LNCAP (cell line): ENCODE results near the gene ARID1A.

Experiments used
- CTCF ChIP-seq: fragments of 450-650 bp; IDR thresholded peaks from 2 replicates; pipeline ENCODE4 v1.5.1; 2017; ENCODE audit warnings: mild to moderate bottlenecking

The ARID1A gene

GRCh38 chr1:26703478-26703877 lies 7.7 kb downstream of the ARID1A start:
- no peak for TF ChIP-seq CTCF

GRCh38 chr1:26704629-26705028 lies 8.8 kb downstream of the ARID1A start:
- TF ChIP-seq CTCF = no peak

GRCh38 chr1:26705788-26706311 lies 10.0 kb downstream of the ARID1A start:
- no peak for TF ChIP-seq CTCF

- no peak for TF ChIP-seq CTCF
These were observed 10.5 kb downstream of the ARID1A start for GRCh38 chr1:26706315-26706714.

- TF ChIP-seq CTCF = no peak
These were observed 15.0 kb downstream of the ARID1A start for GRCh38 chr1:26710811-26711210.

- no peak for TF ChIP-seq CTCF
These were observed 16.0 kb downstream of the ARID1A start for GRCh38 chr1:26711777-26712176.

- no peak for TF ChIP-seq CTCF
These were observed 21.2 kb downstream of the ARID1A start for GRCh38 chr1:26717017-26717491.

GRCh38 chr1:26719205-26719604 lies 23.4 kb downstream of the ARID1A start:
- TF ChIP-seq CTCF = no peak
